ENCODE measurements around the gene CEACAM19. TPM values are rescaled to one million over a fixed set of nuclear protein-coding genes. Genes with fewer than 3 reads are reported as not detected.

CEACAM19 gene
- total RNA-seq, 4 donors from 2014 or later: 0.82 to 5.2 (median 3.5) TPM

DNA sequence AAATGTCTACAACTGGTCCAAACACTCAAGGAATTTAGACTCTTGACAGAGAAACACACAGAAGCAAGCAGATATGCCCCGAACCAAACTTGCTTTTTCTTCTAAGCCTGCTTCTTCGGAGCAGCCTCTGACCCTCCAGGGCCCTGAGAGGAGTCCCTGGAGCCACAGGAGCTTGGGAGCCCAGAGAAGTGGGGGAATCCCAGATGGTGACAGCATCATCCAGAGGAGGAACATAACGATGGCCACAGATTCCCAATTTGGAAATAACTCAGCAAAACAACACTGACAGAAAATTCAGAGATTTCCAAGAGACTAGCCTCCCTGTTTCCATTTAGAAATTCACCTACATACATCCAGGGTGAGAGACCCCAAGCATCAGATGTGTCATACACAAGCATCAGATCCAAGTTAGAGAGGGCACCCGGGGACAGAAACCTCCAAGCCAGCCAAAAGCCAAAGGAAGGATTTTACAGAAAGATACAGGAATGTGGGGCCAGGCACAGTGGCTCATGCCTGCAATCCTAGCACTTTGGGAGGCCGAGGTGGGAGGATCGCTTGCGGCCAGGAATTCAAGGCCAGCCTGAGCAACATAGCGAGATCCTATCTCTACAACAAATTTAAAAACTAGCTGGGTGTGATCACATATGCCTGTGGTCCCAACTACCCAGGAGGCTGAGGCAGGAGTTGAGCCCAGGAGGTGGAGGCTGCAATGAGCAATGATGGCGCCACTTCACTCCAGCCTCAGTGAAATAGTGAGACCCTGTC, 29.6 kb upstream of the CEACAM19 start:
- H3K27ac ChIP-seq: no peak overlapping the region
- no peak overlapping the region for H3K4me3 ChIP-seq
- H3K9me3 ChIP-seq: no peaks in the 10 kb centered on the region
- TF ChIP-seq, protein P1, sequence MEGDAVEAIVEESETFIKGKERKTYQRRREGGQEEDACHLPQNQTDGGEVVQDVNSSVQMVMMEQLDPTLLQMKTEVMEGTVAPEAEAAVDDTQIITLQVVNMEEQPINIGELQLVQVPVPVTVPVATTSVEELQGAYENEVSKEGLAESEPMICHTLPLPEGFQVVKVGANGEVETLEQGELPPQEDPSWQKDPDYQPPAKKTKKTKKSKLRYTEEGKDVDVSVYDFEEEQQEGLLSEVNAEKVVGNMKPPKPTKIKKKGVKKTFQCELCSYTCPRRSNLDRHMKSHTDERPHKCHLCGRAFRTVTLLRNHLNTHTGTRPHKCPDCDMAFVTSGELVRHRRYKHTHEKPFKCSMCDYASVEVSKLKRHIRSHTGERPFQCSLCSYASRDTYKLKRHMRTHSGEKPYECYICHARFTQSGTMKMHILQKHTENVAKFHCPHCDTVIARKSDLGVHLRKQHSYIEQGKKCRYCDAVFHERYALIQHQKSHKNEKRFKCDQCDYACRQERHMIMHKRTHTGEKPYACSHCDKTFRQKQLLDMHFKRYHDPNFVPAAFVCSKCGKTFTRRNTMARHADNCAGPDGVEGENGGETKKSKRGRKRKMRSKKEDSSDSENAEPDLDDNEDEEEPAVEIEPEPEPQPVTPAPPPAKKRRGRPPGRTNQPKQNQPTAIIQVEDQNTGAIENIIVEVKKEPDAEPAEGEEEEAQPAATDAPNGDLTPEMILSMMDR (IDR thresholded peaks at IDR 0.05): no peak
- no peaks in the 10 kb centered on the region for H3K36me3 ChIP-seq
- no peak for ATAC-seq
- peaks cover 0 to 24% (median 5%) of the 10 kb centered on the region in 3 donors for H3K4me1 ChIP-seq
- peaks cover 12% of the 10 kb centered on the region for H3K27me3 ChIP-seq
- 77 to 88% methylated on average over 6 to 9 of the region's 9 CpGs for WGBS, 2 donors (ENCODE audit: low coverage in 1 of 2)

DNA sequence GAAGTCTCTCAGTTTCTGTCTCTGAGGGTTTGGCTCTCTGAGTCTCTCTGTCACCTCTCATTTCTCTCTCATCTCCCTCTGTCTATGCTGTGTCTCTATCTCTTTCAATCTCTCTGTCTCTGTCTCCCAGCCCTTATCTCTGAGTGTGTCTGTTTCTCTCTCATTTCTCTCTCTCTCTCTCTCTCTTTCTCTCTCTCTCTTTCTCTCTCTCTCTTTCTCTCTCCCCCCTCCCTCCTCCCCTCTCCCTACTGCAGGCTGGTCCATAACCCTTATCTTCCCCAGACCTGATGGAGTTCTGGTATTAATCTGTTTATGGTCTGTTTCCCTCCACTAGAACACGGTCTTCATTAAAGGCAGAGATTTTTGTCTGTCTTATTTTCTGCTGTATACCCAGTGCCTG, 28.9 kb upstream of the CEACAM19 start:
- H3K36me3 ChIP-seq: peaks cover 0 to 6% of the 10 kb centered on the region in 2 donors

DNA sequence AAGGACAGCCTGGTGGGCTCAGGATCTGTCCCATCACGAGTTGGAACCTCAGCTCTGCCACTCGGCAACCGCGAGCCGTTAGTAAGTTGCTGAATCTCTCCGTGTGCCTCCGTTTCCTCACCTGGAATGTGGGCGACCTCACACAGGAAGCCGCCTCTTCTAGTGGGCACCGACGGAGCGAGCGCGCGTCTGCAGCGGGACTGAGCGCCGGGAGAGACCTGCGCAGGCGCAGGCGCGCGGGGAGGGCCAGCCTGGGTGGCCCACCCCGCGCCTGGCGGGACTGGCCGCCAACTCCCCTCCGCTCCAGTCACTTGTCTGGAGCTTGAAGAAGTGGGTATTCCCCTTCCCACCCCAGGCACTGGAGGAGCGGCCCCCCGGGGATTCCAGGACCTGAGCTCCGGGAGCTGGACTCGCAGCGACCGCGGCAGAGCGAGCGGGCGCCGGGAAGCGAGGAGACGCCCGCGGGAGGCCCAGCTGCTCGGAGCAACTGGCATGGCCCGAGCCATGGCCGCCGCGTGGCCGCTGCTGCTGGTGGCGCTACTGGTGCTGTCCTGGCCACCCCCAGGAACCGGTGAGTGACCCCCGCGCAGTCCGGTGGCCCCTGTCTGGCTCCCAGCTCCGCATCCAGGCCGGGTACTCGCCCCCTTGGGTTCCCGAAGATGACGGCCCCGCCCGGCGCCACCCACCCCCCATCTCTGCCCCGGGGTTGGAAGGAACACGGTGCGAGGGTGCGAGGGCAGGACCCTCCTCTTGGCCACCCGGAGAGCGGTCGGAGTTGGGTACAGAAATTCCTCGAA, 27.5 kb upstream of the CEACAM19 start, which contains the start of gene PVR:
TSS of gene PVR (plus strand) at position 306 of the 797 bp plus-strand sequence. CDS start at position 493, 187 bp downstream.
- peak within 1 kb of the TSS; percentile 30 to 93 (median 87) for H3K27ac ChIP-seq
- H3K4me3 ChIP-seq: peak within 1 kb of the TSS; percentile 59 to 90
- peak; percentile 79 for TF ChIP-seq POLR2AphosphoS5 (IDR thresholded peaks at IDR 0.05)
- TF ChIP-seq POLR2A (IDR thresholded peaks at IDR 0.05): peak; percentile 54 to 72
- TF ChIP-seq, protein P1 (IDR thresholded peaks at IDR 0.05): peak in 1 of 4 experiments; percentile 22
- no peak for TF ChIP-seq EP300 (IDR thresholded peaks at IDR 0.05)
- peaks cover 0 to 45% (median 9%) of the 10 kb centered on the region in 3 donors for H3K4me1 ChIP-seq
- no CpG with 5 or more reads among the region's 70 CpGs for WGBS, 2 donors (ENCODE audit: low coverage in 1 of 2)
- H3K9me3 ChIP-seq: no peaks in the 10 kb centered on the region
- H3K36me3 ChIP-seq: peaks cover 0 to 20% of the 10 kb centered on the region in 2 donors
- peak; percentile 96 for ATAC-seq
- H3K27me3 ChIP-seq: no peaks in the 10 kb centered on the region

More for the DNA sequence above, 28.9 kb upstream of the CEACAM19 start:
- WGBS, 2 donors (ENCODE audit: low coverage in 1 of 2): 29 to 50% methylated on average over 1 of the region's 1 CpG
- Histone ChIP-seq H3K27ac (no peak overlapping the region), H3K9me3 (no peaks in the 10 kb centered on the region), H3K4me3 (no peak overlapping the region), H3K4me1 (peaks cover 0 to 31% (median 5%) of the 10 kb centered on the region in 3 donors), H3K27me3 (peaks cover 5% of the 10 kb centered on the region)
- ATAC-seq: no peak
- TF ChIP-seq, protein P1 (IDR thresholded peaks at IDR 0.05): no peak
- TF ChIP-seq POLR2A (IDR thresholded peaks at IDR 0.05): no peak
- no peak for TF ChIP-seq EP300 (IDR thresholded peaks at IDR 0.05)
- no peak for TF ChIP-seq POLR2AphosphoS5 (IDR thresholded peaks at IDR 0.05)

DNA sequence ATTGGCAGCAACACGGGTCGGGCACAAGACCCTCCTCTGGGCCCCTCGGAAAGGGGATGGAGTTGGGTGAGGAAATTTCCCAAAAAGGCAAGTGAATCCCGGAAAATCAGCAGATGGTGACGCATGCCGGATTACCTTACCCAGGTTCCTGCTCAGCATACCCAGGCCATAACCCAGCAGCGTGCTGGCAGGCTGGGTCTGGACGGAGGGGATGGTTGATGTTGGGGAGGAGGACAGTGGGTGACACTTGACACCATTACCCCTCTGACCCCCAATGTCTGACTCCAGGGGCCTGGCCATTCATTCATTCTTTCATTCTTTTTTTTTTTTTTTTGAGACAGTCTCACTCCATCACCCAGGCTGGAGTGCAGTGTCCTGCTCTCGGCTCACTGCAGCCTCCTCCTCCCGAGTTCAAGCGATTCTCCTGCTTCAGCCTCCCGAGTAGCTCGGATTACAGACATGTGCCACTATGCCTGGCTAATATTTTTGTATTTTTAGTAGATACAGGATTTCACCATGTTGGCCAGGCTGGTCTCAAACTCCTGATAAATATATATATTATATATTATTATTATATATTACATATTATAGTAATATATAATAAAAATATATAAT, 26.8 kb upstream of the CEACAM19 start:
- ATAC-seq: peak; percentile 33
- H3K27ac ChIP-seq: peak overlapping the region; percentile 30 to 93 (median 87)
- H3K27me3 ChIP-seq: no peaks in the 10 kb centered on the region
- H3K4me3 ChIP-seq: peak overlapping the region; percentile 59 to 90
- H3K36me3 ChIP-seq: peaks cover 0 to 27% of the 10 kb centered on the region in 2 donors
- no peaks in the 10 kb centered on the region for H3K9me3 ChIP-seq
- 3 to 10% methylated on average over 4 to 12 of the region's 13 CpGs for WGBS, 2 donors (ENCODE audit: low coverage in 1 of 2)
- TF ChIP-seq EP300 (IDR thresholded peaks at IDR 0.05): no peak
- TF ChIP-seq POLR2AphosphoS5 (IDR thresholded peaks at IDR 0.05): peak; percentile 70
- TF ChIP-seq, protein P1 (IDR thresholded peaks at IDR 0.05): peak in 1 of 4 experiments; percentile 4
- peak in 1 of 2 donors; percentile 5 for TF ChIP-seq POLR2A (IDR thresholded peaks at IDR 0.05)
- peaks cover 0 to 48% (median 9%) of the 10 kb centered on the region in 3 donors for H3K4me1 ChIP-seq

All from gastroesophageal sphincter (tissue), 4 donors.